ENCODE measurements around the gene MAP3K3.
A peak's percentile ranks its signal among the peaks of the same experiment; 100 is the strongest.

The MAP3K3 gene

GRCh38 chr17:63705657-63706056 lies 83.4 kb downstream of the MAP3K3 start:
- TF ChIP-seq KLF9 (tag by site-specific recombination; IDR thresholded peaks at IDR 0.05; ENCODE audit: low read depth) = no peak
- TF ChIP-seq PRDM6 (tag by site-specific recombination; IDR thresholded peaks at IDR 0.05) = no peak
- no peak for TF ChIP-seq GLIS2 (tag by site-specific recombination; IDR thresholded peaks at IDR 0.05)
- TF ChIP-seq PRDM10 (tag by site-specific recombination; IDR thresholded peaks at IDR 0.05) = no peak
- no peak for TF ChIP-seq ZNF148 (tag by site-specific recombination; IDR thresholded peaks at IDR 0.05; ENCODE audit: borderline replicate concordance)
- no peak for TF ChIP-seq FEZF1 (tag by site-specific recombination; IDR thresholded peaks at IDR 0.05)
- TF ChIP-seq ZNF350 (tag by site-specific recombination; IDR thresholded peaks at IDR 0.05) = no peak
- ChIA-PET POLR2A (interaction anchor here (1.1 to 1.2 kb wide), 2 partner anchors 9 to 84 kb away, joined by 3 read pairs; partner anchors contain the start of gene MAP3K3), CTCF (interaction anchor here (0.7 to 1.4 kb wide), 3 partner anchors 9 to 10 kb away, joined by 3 to 6 read pairs (median 3); no protein-coding TSS in a partner anchor)
- H3K9me3 ChIP-seq (ENCODE audit: control insufficient read depth, insufficient read depth, low read depth, low read length) = no peaks in the 10 kb centered on the region
- no peaks in the 10 kb centered on the region for H3K4me1 ChIP-seq (ENCODE audit: control insufficient read depth, insufficient read depth, low read length)
- no peak overlapping the region for H3K4me3 ChIP-seq (ENCODE audit: low read depth, low read length)
- 0 out of 2 replicates have a peak overlapping the region, but pooled peaks have one; percentile 7 for H3K27ac ChIP-seq (ENCODE audit: extremely low read depth, low read depth, low read length)
- H3K36me3 ChIP-seq (ENCODE audit: control insufficient read depth in 2 of 2, insufficient read depth in 1 of 2, low read length in 2 of 2) = peaks cover 12 to 76% of the 10 kb centered on the region in 2 experiments

- no peaks in the 10 kb centered on the region for H3K4me1 ChIP-seq (ENCODE audit: control insufficient read depth, insufficient read depth, low read length)
- ChIA-PET POLR2A (interaction anchor here (1.1 to 1.2 kb wide), 2 partner anchors 9 to 85 kb away, joined by 3 read pairs; partner anchors contain the start of gene MAP3K3), CTCF (interaction anchor here (0.6 to 1.4 kb wide), 4 partner anchors 9 to 310 kb away, joined by 3 to 6 read pairs (median 4); no protein-coding TSS in a partner anchor)
- H3K9me3 ChIP-seq (ENCODE audit: control insufficient read depth, insufficient read depth, low read depth, low read length) = no peaks in the 10 kb centered on the region
- H3K4me3 ChIP-seq (ENCODE audit: low read depth, low read length) = no peak overlapping the region
- no peak overlapping the region for H3K27ac ChIP-seq (ENCODE audit: extremely low read depth, low read depth, low read length)
- peaks cover 15 to 84% of the 10 kb centered on the region in 2 experiments for H3K36me3 ChIP-seq (ENCODE audit: control insufficient read depth in 2 of 2, insufficient read depth in 1 of 2, low read length in 2 of 2)
- TF ChIP-seq SALL2 (tag by site-specific recombination; IDR thresholded peaks at IDR 0.05; ENCODE audit: borderline replicate concordance) (no peak), ZFP37 (tag by site-specific recombination; IDR thresholded peaks at IDR 0.05) (no peak), ZNF292 (tag by site-specific recombination; IDR thresholded peaks at IDR 0.05; ENCODE audit: borderline replicate concordance, low read depth) (no peak), ZNF394 (tag by site-specific recombination; IDR thresholded peaks at IDR 0.05; ENCODE audit: borderline replicate concordance) (no peak), ZNF24 (tag by site-specific recombination; IDR thresholded peaks at IDR 0.05) (no peak), FEZF1 (tag by site-specific recombination; IDR thresholded peaks at IDR 0.05) (no peak), ZNF324 (tag by site-specific recombination; IDR thresholded peaks at IDR 0.05) (no peak), ZNF768 (tag by site-specific recombination; IDR thresholded peaks at IDR 0.05) (no peak), WT1 (tag by site-specific recombination; IDR thresholded peaks at IDR 0.05) (no peak), ZNF777 (tag by site-specific recombination; IDR thresholded peaks at IDR 0.05; ENCODE audit: borderline replicate concordance) (no peak), ZNF639 (tag by site-specific recombination; IDR thresholded peaks at IDR 0.05) (no peak), PBX3 (CRISPR knock-in tag; IDR thresholded peaks at IDR 0.05) (no peak), ZNF311 (tag by site-specific recombination; IDR thresholded peaks at IDR 0.05; ENCODE audit: borderline replicate concordance) (no peak), OSR2 (tag by site-specific recombination; IDR thresholded peaks at IDR 0.05) (no peak), ZBTB6 (tag by site-specific recombination; IDR thresholded peaks at IDR 0.05) (no peak)
These were observed 84.3 kb downstream of the MAP3K3 start for GRCh38 chr17:63706336-63707082.

All from HEK293 (cell line).